Activated CD8-positive, alpha-beta T cell treated with anti-CD3 and anti-CD28 coated beads for 36 hours (primary cell): ENCODE results near the gene CCDC124. TPM values are rescaled to one million over a fixed set of nuclear protein-coding genes. Genes with fewer than 3 reads are reported as not detected.

Source experiments
- ATAC-seq: fragments of 200-7000 bp; cut with Tn5 transposase; one replicate; pipeline ENCODE4 v1.10.0; 2021; ENCODE audit warnings: mild to moderate bottlenecking, moderate library complexity
- CTCF ChIA-PET: fragments of 350-600 bp; sonication (Branson Sonifier 250); formaldehyde crosslinking; loops from one replicate; lab custom pipeline; 2021; ENCODE audit warnings: antibody characterized with exemption; lab: Charles Lee
- POLR2A ChIA-PET: fragments of 350-600 bp; sonication (Branson Sonifier 250); formaldehyde crosslinking; loops from one replicate; lab custom pipeline; 2021; ENCODE audit warnings: antibody characterized with exemption; lab: Charles Lee
- DNase-seq: peaks from one replicate; pipeline ENCODE4 v3.0.0-alpha.2; 2020
- H3K27ac Mint-ChIP-seq: one replicate; pipeline ENCODE4 v1.8.0; 2021; ENCODE audit warnings: mild to moderate bottlenecking, mixed read lengths
- H3K27me3 Mint-ChIP-seq: one replicate; pipeline ENCODE4 v1.8.0; 2021; ENCODE audit warnings: mixed read lengths
- H3K36me3 Mint-ChIP-seq: one replicate; pipeline ENCODE4 v1.8.0; 2021; ENCODE audit warnings: low read depth, mixed read lengths
- H3K4me1 Mint-ChIP-seq: one replicate; pipeline ENCODE4 v1.8.0; 2021; ENCODE audit warnings: low read depth, mixed read lengths
- H3K4me3 Mint-ChIP-seq: one replicate; pipeline ENCODE4 v1.8.0; 2021; ENCODE audit warnings: mild to moderate bottlenecking, moderate library complexity, mixed read lengths
- H3K9me3 Mint-ChIP-seq: one replicate; pipeline ENCODE4 v1.8.0; 2021; ENCODE audit warnings: mixed read lengths
- CTCF ChIP-seq: fragments of 200-600 bp; IDR thresholded peaks from one replicate; pipeline ENCODE4 v1.8.0; 2022; ENCODE audit warnings: antibody characterized with exemption, mild to moderate bottlenecking
- intact Hi-C: fragments of 100-400 bp; cut with micrococcal nuclease; formaldehyde crosslinking; loops from one replicate; pipeline ENCODE4 v1.10.0; 2022
- total RNA-seq, 2 experiments: library from RNA; stranded (reverse); gene quantifications; one replicate each; pipeline ENCODE4 v1.2.3, GENCODE V29; 2021

CCDC124 gene
- total RNA-seq, 2 experiments from 2014 or later, result 120 to 129 TPM

- H3K4me1 Mint-ChIP-seq, result peaks cover 53% of the 10 kb centered on the region
- peak; percentile 18 for ATAC-seq
- intact Hi-C loops, result no loop called here
- DNase-seq, result peak; percentile 67
- no peak for TF ChIP-seq CTCF
- POLR2A ChIA-PET, result interaction anchor here (0.8 to 2.3 kb wide), 4 partner anchors 45 to 91 kb away, joined by 3 to 7 read pairs (median 4); partner anchors contain the start of gene RPL18A
- peak overlapping the region; percentile 66 for H3K27ac Mint-ChIP-seq
- H3K4me3 Mint-ChIP-seq, result peak overlapping the region; percentile 60
- H3K9me3 Mint-ChIP-seq, result no peaks in the 10 kb centered on the region
- H3K27me3 Mint-ChIP-seq, result peaks cover 44% of the 10 kb centered on the region
- no peaks in the 10 kb centered on the region for H3K36me3 Mint-ChIP-seq
- CTCF ChIA-PET, result interaction anchor here (0.7 to 10.0 kb wide), 5 partner anchors 13 to 79 kb away, joined by 3 to 90 read pairs (median 4); partner anchors contain the start of genes CCDC124 and SLC5A5
These were observed 17.7 kb downstream of the CCDC124 start for GRCh38 chr19:17950310-17951156.

GRCh38 chr19:17951157-17951989 is 18.6 kb downstream of the CCDC124 start:
- H3K4me1 Mint-ChIP-seq, result peaks cover 47% of the 10 kb centered on the region
- ATAC-seq (no peak), DNase-seq (peak; percentile 20)
- ChIA-PET CTCF (interaction anchor here (0.9 to 10.0 kb wide), 3 partner anchors 19 to 45 kb away, joined by 3 to 90 read pairs (median 3); partner anchors contain the start of gene CCDC124), POLR2A (interaction anchor here (1.5 kb wide), 1 partner anchor 85 kb away, joined by 4 read pairs; no protein-coding TSS in a partner anchor)
- no peaks in the 10 kb centered on the region for H3K36me3 Mint-ChIP-seq
- peaks cover 44% of the 10 kb centered on the region for H3K27me3 Mint-ChIP-seq
- H3K4me3 Mint-ChIP-seq, result peak overlapping the region; percentile 60
- no peak for TF ChIP-seq CTCF
- H3K9me3 Mint-ChIP-seq, result no peaks in the 10 kb centered on the region
- intact Hi-C loops, result no loop called here
- no peak overlapping the region for H3K27ac Mint-ChIP-seq

GRCh38 chr19:17951990-17952976 is 19.5 kb downstream of the CCDC124 start:
- Mint-ChIP-seq H3K4me3 (no peak overlapping the region), H3K9me3 (no peaks in the 10 kb centered on the region), H3K27me3 (peaks cover 44% of the 10 kb centered on the region), H3K4me1 (peaks cover 40% of the 10 kb centered on the region), H3K27ac (no peak overlapping the region), H3K36me3 (no peaks in the 10 kb centered on the region)
- no peak for TF ChIP-seq CTCF
- intact Hi-C loops, result no loop called here
- POLR2A ChIA-PET, result interaction anchor here (1.5 kb wide), 2 partner anchors 15 to 86 kb away, joined by 4 to 5 read pairs; partner anchors contain the start of gene KCNN1
- no peak for ATAC-seq
- CTCF ChIA-PET, result interaction anchor here (0.9 to 1.1 kb wide), 3 partner anchors 14 to 46 kb away, joined by 3 to 4 read pairs (median 4); no protein-coding TSS in a partner anchor
- no peak for DNase-seq

- peaks cover 37% of the 10 kb centered on the region for H3K4me1 Mint-ChIP-seq
- H3K27me3 Mint-ChIP-seq, result peaks cover 47% of the 10 kb centered on the region
- DNase-seq, result no peak
- ATAC-seq, result no peak
- CTCF ChIA-PET, result interaction anchor here (0.7 to 3.8 kb wide), 5 partner anchors 8 to 45 kb away, joined by 3 to 11 read pairs (median 4); partner anchors contain the start of gene CCDC124
- POLR2A ChIA-PET, result interaction anchor here (1.0 to 1.5 kb wide), 3 partner anchors 13 to 41 kb away, joined by 3 to 5 read pairs (median 4); partner anchors contain the start of genes CCDC124 and KCNN1
- no peaks in the 10 kb centered on the region for H3K9me3 Mint-ChIP-seq
- no peak for TF ChIP-seq CTCF
- no peak overlapping the region for H3K4me3 Mint-ChIP-seq
- no peaks in the 10 kb centered on the region for H3K36me3 Mint-ChIP-seq
- H3K27ac Mint-ChIP-seq, result no peak overlapping the region
- intact Hi-C loops, result no loop called here
These were observed 20.5 kb downstream of the CCDC124 start for GRCh38 chr19:17953316-17953801.
